Tibial artery (tissue), 4 donors: ENCODE data around the gene LSAMP.

Experiments
- DNase-seq, 2 donors: peaks; one replicate each; pipeline ENCODE4 v3.0.0-alpha.2; 2019
- H3K27ac ChIP-seq, 2 donors: fragments of 200-600 bp; sonication (generic) in 1 of 2; 1 replicate in 1 of 2; 2 replicates in 1 of 2; pipeline ENCODE4 v1.5.1; 2018 to 2019; ENCODE audit warnings: mild to moderate bottlenecking in 1 of 2
- H3K27me3 ChIP-seq, 2 donors: fragments of 200-600 bp; sonication (generic) in 1 of 2; one replicate each; pipeline versions ENCODE4 v1.5.1 to v1.6.0; 2016 to 2019
- H3K36me3 ChIP-seq, 3 donors: fragments of 200-600 bp; sonication (generic) in 2 of 3; one replicate each; pipeline ENCODE4 v1.5.1; 2016 to 2019; ENCODE audit warnings: mild to moderate bottlenecking in 2 of 3
- H3K4me1 ChIP-seq, 4 donors: fragments of 200-600 bp; sonication (generic) in 2 of 4; 1 replicate in 3 of 4; 2 replicates in 1 of 4; pipeline ENCODE4 v1.5.1; 2016 to 2019
- H3K4me3 ChIP-seq, 2 donors: fragments of 200-600 bp; sonication (generic) in 1 of 2; 1 replicate in 1 of 2; 2 replicates in 1 of 2; pipeline ENCODE4 v1.5.1; 2018 to 2019; ENCODE audit warnings: mild to moderate bottlenecking in 2 of 2
- H3K9me3 ChIP-seq, 3 donors: fragments of 200-600 bp; sonication (generic) in 1 of 3; one replicate each; pipeline ENCODE4 v1.5.1; 2016 to 2019
- CTCF ChIP-seq, 2 experiments: fragments of 200-600 bp in 1 of 2; fragments of 450-650 bp in 1 of 2; IDR thresholded peaks; one replicate each; pipeline ENCODE4 v1.5.1; 2017 to 2019; ENCODE audit warnings: antibody characterized with exemption in 2 of 2, mild to moderate bottlenecking in 1 of 2, moderate library complexity in 1 of 2
- intact Hi-C: fragments of 100-400 bp; cut with DNase I; formaldehyde crosslinking; loops from one replicate; pipeline ENCODE4 v1.15.0; 2023; ENCODE audit warnings: low total_unique reads

LSAMP gene

GRCh38 chr3:116242825-116243224, 202.5 kb downstream of the LSAMP start:
- Histone ChIP-seq H3K27ac (no peak overlapping the region), H3K27me3 (no peaks in the 10 kb centered on the region), H3K36me3 (no peaks in the 10 kb centered on the region), H3K9me3 (no peaks in the 10 kb centered on the region), H3K4me3 (no peak overlapping the region), H3K4me1 (no peaks in the 10 kb centered on the region)
- intact Hi-C loops: no loop called here
- no peak for TF ChIP-seq CTCF (IDR thresholded peaks at IDR 0.05)
- no peak for DNase-seq

- intact Hi-C loops: no loop called here
Observed at GRCh38 chr3:116241677-116242076, 203.6 kb downstream of the LSAMP start.

GRCh38 chr3:116240261-116240660, 205.0 kb downstream of the LSAMP start:
- no peak for DNase-seq
- H3K4me3 ChIP-seq: no peak overlapping the region
- no peaks in the 10 kb centered on the region for H3K27me3 ChIP-seq
- intact Hi-C loops: no loop called here
- no peak overlapping the region for H3K27ac ChIP-seq
- no peaks in the 10 kb centered on the region for H3K4me1 ChIP-seq
- TF ChIP-seq CTCF (IDR thresholded peaks at IDR 0.05): no peak
- no peaks in the 10 kb centered on the region for H3K36me3 ChIP-seq
- no peaks in the 10 kb centered on the region for H3K9me3 ChIP-seq

More at GRCh38 chr3:116241677-116242076, 203.6 kb downstream of the LSAMP start:
- Histone ChIP-seq H3K27ac (no peak overlapping the region), H3K9me3 (no peaks in the 10 kb centered on the region), H3K36me3 (no peaks in the 10 kb centered on the region), H3K27me3 (no peaks in the 10 kb centered on the region), H3K4me1 (no peaks in the 10 kb centered on the region), H3K4me3 (no peak overlapping the region)
- no peak for TF ChIP-seq CTCF (IDR thresholded peaks at IDR 0.05)
- no peak for DNase-seq

DNA sequence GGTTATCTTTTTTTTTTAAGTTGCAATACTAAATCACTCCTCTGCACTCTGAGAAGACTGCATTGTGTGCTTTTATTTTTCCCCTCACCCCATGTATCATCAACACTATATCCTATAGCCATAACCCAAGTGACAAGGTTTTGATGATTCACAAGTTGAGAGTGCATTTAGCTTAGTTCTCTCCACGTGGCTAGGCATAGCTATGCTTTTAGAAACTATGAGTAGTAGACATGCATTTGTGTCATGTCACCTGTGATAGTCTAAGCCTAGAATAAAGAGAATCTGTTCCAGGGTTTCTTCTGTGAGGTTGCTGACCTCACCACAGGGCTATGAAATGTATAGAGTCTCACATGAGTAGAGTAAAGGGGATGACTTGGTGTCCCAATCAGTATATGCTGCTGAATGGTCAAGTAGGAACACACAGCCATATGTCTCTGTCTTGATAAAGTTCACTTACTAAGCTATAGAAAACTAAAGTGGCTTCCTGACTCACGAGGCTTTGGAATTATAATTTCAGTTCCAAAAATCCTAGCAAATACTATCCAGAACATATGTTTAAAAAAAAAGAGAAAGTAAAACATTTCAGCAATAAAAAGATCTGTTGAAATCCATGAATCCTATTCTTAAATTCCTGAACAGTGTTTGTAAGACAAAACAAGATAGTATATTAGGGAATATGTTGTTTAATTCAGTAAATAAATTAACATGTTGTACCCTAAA, 206.3 kb downstream of the LSAMP start:
- Histone ChIP-seq H3K27me3 (no peaks in the 10 kb centered on the region), H3K27ac (no peak overlapping the region), H3K9me3 (no peaks in the 10 kb centered on the region), H3K4me3 (no peak overlapping the region), H3K4me1 (no peaks in the 10 kb centered on the region), H3K36me3 (no peaks in the 10 kb centered on the region)
- intact Hi-C loops: no loop called here
- no peak for TF ChIP-seq CTCF (IDR thresholded peaks at IDR 0.05)
- no peak for DNase-seq

DNA sequence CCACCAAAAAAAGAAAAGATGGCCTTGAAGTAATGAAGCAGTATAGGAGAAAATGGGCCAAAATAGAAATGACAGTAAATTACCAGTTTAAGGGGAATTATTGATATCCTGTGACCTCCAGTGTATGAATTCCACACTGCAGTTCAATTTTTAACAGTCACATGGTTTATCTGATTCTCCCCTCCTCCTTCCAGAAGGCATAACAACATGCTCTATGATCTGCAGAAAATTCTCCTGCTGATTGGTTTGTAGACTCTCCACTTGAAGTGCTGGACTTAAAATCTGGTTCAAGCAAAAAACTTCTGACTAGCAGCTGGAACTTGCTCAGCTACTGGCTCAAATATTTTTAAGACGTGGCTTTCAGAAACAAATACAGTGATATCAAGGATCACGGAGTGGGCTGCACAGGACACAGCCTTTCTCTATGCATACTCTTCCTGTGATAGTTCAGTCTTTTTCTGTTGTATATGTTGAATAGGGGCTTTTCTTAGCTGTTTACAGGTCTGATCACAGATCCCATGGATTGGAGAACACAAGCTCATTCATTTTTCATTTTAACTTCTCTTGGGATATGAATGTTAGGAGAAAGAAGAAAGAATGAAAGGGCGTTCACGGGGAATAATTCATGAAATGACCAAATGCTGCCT, 211.5 kb downstream of the LSAMP start:
- no peak for DNase-seq
- no peak overlapping the region for H3K4me3 ChIP-seq
- no peaks in the 10 kb centered on the region for H3K36me3 ChIP-seq
- H3K27me3 ChIP-seq: no peaks in the 10 kb centered on the region
- intact Hi-C loops: no loop called here
- no peaks in the 10 kb centered on the region for H3K4me1 ChIP-seq
- no peak overlapping the region for H3K27ac ChIP-seq
- H3K9me3 ChIP-seq: no peaks in the 10 kb centered on the region
- TF ChIP-seq CTCF (IDR thresholded peaks at IDR 0.05): no peak
